Fibroblast of mammary gland (primary cell): ENCODE results near the gene MX1.

ENCODE experiments used
- DNase-seq: peaks from one replicate; pipeline ENCODE4 v3.0.0-alpha.2; 2010; ENCODE audit warnings: low read depth
- H3K4me3 ChIP-seq: 2 replicates; pipeline ENCODE4 v1.5.1; 2011; ENCODE audit warnings: low read depth, mild to moderate bottlenecking, low read length, moderate library complexity; ENCODE audit not compliant: control insufficient read depth
- TF ChIP-seq, protein P1 (sequence below): conservative IDR thresholded peaks from 2 replicates; pipeline ENCODE4 v1.5.1; 2011; ENCODE audit warnings: low read depth, low read length, inconsistent platforms; ENCODE audit not compliant: control insufficient read depth, insufficient read depth

Gene MX1

DNA sequence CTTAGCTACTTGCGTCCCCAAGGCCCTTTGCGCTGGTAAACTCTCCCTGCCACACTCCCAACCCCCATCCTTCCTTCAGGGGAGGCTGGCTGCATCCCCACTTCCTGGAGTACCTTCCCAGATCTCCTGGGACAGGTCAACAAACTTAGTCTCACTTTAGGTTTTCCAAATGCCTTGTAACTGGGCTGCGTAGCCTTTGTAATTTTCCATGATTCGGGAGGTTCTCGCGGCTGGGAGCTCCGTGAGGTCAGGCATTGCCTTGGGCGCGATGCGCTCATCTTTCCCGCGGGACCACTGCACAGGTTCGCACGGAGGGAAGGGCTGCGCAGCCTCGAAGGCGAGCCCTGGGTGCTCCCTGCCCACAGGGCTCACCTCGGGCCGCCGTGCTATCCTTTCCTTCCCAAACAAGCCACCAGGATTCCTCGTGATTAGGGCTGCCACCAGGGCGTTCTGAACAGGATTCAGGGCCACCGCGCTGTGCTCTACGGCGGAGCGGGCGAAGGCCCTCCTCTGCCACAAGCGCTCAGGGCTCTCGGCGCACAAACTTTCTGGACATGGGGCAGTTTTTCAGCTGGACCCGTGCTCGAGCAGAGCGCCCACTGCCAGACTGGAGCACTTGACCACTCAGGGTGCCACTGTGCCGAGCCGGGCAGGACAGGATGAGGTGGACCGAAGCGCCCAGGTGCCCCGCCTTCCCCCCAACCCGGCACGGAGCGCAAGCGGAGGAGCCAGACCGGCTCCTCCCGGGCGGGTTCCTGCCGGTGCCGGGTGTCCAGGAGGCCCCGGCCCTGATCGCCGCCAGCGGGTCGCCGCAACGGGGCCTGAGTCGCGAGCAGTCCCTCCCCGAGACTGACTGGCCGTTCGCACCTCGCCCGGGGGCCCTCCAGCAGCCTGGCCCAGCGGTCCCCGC lies 80.8 kb downstream of the MX1 start:
- no peak overlapping the region for H3K4me3 ChIP-seq
- no peak for DNase-seq
- TF ChIP-seq, protein P1, sequence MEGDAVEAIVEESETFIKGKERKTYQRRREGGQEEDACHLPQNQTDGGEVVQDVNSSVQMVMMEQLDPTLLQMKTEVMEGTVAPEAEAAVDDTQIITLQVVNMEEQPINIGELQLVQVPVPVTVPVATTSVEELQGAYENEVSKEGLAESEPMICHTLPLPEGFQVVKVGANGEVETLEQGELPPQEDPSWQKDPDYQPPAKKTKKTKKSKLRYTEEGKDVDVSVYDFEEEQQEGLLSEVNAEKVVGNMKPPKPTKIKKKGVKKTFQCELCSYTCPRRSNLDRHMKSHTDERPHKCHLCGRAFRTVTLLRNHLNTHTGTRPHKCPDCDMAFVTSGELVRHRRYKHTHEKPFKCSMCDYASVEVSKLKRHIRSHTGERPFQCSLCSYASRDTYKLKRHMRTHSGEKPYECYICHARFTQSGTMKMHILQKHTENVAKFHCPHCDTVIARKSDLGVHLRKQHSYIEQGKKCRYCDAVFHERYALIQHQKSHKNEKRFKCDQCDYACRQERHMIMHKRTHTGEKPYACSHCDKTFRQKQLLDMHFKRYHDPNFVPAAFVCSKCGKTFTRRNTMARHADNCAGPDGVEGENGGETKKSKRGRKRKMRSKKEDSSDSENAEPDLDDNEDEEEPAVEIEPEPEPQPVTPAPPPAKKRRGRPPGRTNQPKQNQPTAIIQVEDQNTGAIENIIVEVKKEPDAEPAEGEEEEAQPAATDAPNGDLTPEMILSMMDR: no peak

DNA sequence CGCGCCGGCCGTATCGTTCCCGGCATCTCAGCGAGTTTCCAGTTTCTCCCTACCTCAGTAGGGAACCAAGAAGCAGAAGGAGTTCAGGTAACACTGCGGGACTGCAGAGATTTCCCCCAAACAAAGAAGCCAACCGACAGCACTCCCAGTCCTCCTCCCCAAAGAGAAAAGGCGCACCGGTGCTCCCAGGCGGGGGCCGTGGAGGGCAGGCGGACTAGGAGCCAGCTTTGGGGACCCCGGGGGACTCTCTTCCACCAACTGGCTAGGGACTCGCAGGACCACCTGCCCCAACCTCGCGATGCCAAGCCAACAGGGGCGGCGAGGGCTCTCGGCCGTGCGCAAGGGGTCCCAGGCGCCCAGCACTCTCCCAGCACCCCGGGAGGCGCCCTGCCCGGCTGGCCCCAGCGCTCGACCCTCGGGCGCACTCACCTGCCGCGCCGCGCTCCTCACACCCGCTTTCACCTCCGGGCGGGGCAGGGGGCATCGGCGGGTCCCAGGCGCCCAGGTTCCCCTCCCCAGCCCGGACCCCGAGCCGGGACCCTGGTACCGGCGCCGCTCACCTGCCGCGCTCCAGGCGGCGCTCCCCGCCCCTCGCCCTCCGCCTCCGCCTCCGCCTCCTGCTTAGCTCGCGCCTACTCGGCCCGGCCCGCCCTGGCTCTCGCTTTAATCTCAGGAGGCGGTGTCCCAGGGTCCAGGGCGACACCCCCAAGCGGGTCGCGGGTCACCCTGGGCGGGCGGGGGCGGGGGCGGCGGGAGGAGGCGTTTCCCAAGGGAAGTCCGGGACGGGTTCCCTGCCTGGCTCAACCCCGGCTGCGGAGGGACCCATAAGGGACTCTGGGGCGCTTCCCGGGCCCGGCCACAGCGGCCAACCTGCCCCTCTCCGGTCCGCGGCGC lies 81.7 kb downstream of the MX1 start, which contains the start of gene TMPRSS2:
TSS of gene TMPRSS2 (minus strand) at position 638 of the 894 bp plus-strand sequence. CDS start 10,025 bp downstream, outside the sequence.
- DNase-seq: no peak
- H3K4me3 ChIP-seq: no peak within 1 kb of the TSS
- TF ChIP-seq, protein P1: no peak

DNA sequence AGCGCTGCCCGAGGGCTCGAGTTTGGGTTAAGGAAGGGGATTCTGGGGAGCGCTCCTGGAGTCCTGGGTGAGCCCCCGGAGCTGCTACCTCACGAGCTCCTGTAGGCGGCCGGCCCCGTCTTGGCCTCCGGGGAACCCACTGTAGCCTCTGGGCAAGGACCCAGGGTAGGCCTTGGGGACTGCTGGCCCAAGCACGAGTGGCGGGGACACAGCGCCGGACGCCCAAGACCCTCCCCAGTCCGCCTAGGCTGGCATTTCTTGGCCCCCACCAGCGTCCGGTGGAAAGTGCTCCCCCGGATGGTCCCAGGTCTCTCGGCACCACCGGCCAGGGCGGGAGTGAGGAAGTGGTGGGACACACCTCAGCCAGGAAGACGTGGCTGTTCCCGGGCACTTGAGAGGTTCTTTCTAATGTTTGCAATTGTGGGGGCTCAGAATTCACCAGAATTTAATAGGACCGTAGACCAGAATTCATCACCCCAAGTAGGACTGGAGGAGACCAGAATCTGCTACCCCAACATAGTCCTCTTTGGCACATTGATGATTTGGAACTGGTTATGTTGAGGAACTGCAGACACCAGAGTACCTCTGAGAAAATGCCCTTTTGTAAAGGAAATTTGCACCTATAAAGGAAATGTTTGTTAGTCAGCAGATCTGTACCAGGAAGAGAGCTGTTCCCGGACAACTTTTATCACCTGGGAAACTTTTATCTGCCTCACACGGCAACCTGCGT lies 82.5 kb downstream of the MX1 start:
- DNase-seq: no peak

More for the DNA sequence above, 82.5 kb downstream of the MX1 start:
- TF ChIP-seq, protein P1: no peak
- H3K4me3 ChIP-seq: no peak overlapping the region
